Measurements from ENCODE around the gene GABRB2.
"Not testable (repeated sequence)": the region's sequence is repeated elsewhere in the genome, so short reads cannot be mapped to it uniquely, and the experiment has no call there.

Gene GABRB2

GRCh38 chr5:161287436-161287835 is 259.1 kb downstream of the GABRB2 start:
- DNase-seq: no peak

GRCh38 chr5:161286066-161286655 is 260.4 kb downstream of the GABRB2 start:
- no peak for DNase-seq

GRCh38 chr5:161284445-161284844 is 262.1 kb downstream of the GABRB2 start:
- DNase-seq: no peak

- no peak for DNase-seq
These were observed 263.2 kb downstream of the GABRB2 start for GRCh38 chr5:161283296-161283695.

- DNase-seq: no peak
These were observed 267.5 kb downstream of the GABRB2 start for GRCh38 chr5:161278739-161279660.

GRCh38 chr5:161277011-161277410 is 269.5 kb downstream of the GABRB2 start:
- no peak for DNase-seq

- DNase-seq: no peak
These were observed 271.6 kb downstream of the GABRB2 start for GRCh38 chr5:161274951-161275350.

- no peak for DNase-seq
These were observed 273.1 kb downstream of the GABRB2 start for GRCh38 chr5:161273410-161273809.

- DNase-seq: no peak
These were observed 274.7 kb downstream of the GABRB2 start for GRCh38 chr5:161271816-161272215.

- no peak for DNase-seq
These were observed 277.4 kb downstream of the GABRB2 start for GRCh38 chr5:161269125-161269524.

- no peak for DNase-seq
These were observed 279.6 kb downstream of the GABRB2 start for GRCh38 chr5:161266954-161267353.

GRCh38 chr5:161265006-161265405 is 281.5 kb downstream of the GABRB2 start:
- no peak for DNase-seq

GRCh38 chr5:161263191-161263590 is 283.3 kb downstream of the GABRB2 start:
- DNase-seq: no peak

- no peak for DNase-seq
These were observed 284.7 kb downstream of the GABRB2 start for GRCh38 chr5:161261668-161262323.

- DNase-seq: no peak
These were observed 288.1 kb downstream of the GABRB2 start for GRCh38 chr5:161258438-161258837.

GRCh38 chr5:161256957-161257356 is 289.6 kb downstream of the GABRB2 start:
- DNase-seq: no peak

GRCh38 chr5:161252955-161253354 is 293.6 kb downstream of the GABRB2 start:
- not testable (repeated sequence) for DNase-seq

- no peak for DNase-seq
These were observed 299.8 kb downstream of the GABRB2 start for GRCh38 chr5:161246749-161247148.

- not testable (repeated sequence) for DNase-seq
These were observed 300.7 kb downstream of the GABRB2 start for GRCh38 chr5:161245846-161246245.

All from fibroblast of skin of right quadriceps (primary cell).